Ectodermal cell (in vitro differentiated cells): ENCODE measurements around the gene RBMS1.

ENCODE experiments used
- H3K27ac ChIP-seq: 2 replicates; pipeline ENCODE4 v1.7.0; 2013; ENCODE audit warnings: mild to moderate bottlenecking, low read depth, low read length; ENCODE audit not compliant: insufficient read depth, poor library complexity, severe bottlenecking
- H3K27me3 ChIP-seq: 2 replicates; pipeline ENCODE4 v1.7.0; 2013; ENCODE audit warnings: mild to moderate bottlenecking, low read length; ENCODE audit not compliant: insufficient read depth, control insufficient read depth, poor library complexity, severe bottlenecking
- H3K36me3 ChIP-seq: one replicate; pipeline ENCODE4 v1.7.0; 2013; ENCODE audit warnings: low read length; ENCODE audit not compliant: control insufficient read depth, insufficient read depth
- H3K4me1 ChIP-seq: one replicate; pipeline ENCODE4 v1.7.0; 2013; ENCODE audit warnings: low read length; ENCODE audit not compliant: control insufficient read depth, insufficient read depth
- H3K4me3 ChIP-seq: 2 replicates; pipeline ENCODE4 v1.7.0; 2013; ENCODE audit warnings: low read depth, low read length, control low read depth; ENCODE audit not compliant: insufficient read depth
- H3K9me3 ChIP-seq: 2 replicates; pipeline ENCODE4 v1.7.0; 2013; ENCODE audit warnings: mild to moderate bottlenecking, low read length, moderate library complexity; ENCODE audit not compliant: control insufficient read depth
- WGBS, 2 experiments: methylation state at CpG; one replicate each; pipeline ENCODE4 v1.1.7; 2013; ENCODE audit warnings: missing lambda C conversion rate in 2 of 2; 5-methylcytosine and 5-hydroxymethylcytosine counted together

RBMS1 gene

DNA sequence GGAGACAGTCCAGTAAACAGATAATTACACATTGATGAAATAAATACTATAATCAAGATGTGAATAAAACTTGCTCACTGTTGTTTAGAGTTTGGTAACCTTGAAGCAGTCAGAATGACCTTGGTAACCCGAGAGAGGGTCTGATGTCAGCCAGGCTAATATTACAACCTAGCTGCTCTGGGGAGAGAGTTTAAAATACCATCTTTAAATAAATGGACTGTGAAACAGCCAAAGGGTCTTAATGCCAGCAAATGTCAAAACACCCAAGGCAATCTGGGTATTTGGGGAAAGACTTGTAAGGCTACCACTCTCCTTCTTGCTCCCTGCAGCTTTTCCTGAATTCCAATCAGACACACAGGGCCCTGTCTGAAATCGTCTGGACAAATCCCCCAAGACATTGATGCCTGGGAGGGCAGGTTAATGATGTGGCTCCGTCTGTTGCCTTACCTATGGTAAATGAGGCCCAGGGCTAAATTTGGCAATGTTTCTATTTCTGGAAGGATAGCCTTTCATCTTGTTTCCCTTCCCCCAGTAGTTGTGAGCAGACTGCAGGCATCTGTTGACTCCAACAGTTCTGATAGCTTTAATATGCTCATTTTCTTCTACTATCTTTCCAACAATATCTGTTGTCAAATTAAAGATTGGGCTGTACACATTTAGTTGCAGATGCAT, 250.6 kb downstream of the RBMS1 start:
- H3K27ac ChIP-seq, result no peak overlapping the region
- no peaks in the 10 kb centered on the region for H3K9me3 ChIP-seq
- H3K4me1 ChIP-seq, result no peaks in the 10 kb centered on the region
- no peaks in the 10 kb centered on the region for H3K27me3 ChIP-seq
- H3K36me3 ChIP-seq, result no peaks in the 10 kb centered on the region
- WGBS, 2 experiments, result 79 to 82% methylated on average over 3 of the region's 3 CpGs
- H3K4me3 ChIP-seq, result no peak overlapping the region

DNA sequence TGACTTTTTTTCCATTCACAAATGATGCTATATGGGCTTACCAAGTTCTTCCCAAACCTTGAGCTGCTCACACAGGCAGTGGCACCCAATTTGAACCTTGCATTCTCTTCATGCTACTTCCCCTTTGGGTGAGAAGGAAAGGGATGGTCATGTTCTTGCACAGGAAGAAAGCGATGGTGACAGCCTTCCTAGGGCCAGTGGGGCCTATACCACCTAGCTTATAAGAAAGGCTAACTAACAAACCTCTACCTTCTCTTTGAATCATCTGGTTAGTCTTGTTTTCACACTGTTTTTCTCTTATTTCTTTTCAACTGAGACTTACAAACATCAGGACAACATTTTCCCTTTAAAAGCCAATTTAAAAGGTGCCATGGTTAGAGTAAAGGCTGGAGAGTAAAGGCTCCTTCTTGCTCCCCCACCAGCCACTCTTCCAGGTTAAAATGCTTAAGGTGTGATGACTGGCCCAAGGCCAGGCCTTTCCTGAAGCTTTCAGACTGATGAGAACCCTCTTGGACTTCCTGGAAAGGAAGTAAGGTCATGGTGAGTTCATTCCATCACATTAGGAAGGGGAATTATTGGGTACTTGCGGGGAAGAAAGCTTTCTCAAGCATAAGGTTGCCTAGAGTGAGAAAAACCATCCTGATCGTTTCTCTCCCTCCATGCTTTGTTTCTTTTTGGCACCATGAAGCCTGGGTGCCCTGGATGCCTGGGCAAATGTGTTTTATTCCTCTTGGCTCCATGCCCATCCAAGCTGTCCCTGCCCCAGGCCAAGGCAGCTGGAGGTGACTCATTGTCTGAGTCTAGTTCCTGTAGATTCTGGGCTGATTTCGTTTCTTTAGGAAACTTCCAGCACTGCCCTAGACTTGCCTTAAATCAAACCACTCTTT, 252.1 kb downstream of the RBMS1 start:
- H3K4me1 ChIP-seq, result no peaks in the 10 kb centered on the region
- H3K9me3 ChIP-seq, result no peaks in the 10 kb centered on the region
- H3K36me3 ChIP-seq, result no peaks in the 10 kb centered on the region
- no peak overlapping the region for H3K27ac ChIP-seq
- no peaks in the 10 kb centered on the region for H3K27me3 ChIP-seq
- H3K4me3 ChIP-seq, result no peak overlapping the region
- WGBS, 2 experiments, result 92% methylated on average over 4 of the region's 4 CpGs

DNA sequence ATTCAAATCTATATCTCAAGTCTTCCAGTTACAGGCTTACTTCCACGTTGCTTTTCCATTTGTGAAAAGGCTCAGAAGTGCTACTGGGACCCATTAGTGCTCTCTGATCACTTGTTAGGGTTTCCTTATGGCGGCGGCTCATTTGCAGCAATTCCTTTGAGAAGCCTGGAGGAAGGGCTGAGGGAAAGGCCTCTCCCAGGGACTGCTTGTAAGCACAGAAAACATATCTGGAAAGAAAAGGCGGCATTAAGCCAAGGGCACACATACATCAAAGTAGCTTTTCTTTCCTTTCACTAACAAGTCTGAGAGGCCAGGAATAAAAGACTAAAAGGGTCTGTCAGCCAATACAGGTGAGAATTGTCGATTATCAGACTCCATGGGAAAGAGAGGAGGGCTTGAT, 254.2 kb downstream of the RBMS1 start:
- H3K4me3 ChIP-seq, result no peak overlapping the region
- no peaks in the 10 kb centered on the region for H3K27me3 ChIP-seq
- H3K36me3 ChIP-seq, result no peaks in the 10 kb centered on the region
- WGBS, 2 experiments, result 86 to 87% methylated on average over 5 of the region's 5 CpGs
- H3K9me3 ChIP-seq, result no peaks in the 10 kb centered on the region
- H3K4me1 ChIP-seq, result no peaks in the 10 kb centered on the region
- no peak overlapping the region for H3K27ac ChIP-seq

DNA sequence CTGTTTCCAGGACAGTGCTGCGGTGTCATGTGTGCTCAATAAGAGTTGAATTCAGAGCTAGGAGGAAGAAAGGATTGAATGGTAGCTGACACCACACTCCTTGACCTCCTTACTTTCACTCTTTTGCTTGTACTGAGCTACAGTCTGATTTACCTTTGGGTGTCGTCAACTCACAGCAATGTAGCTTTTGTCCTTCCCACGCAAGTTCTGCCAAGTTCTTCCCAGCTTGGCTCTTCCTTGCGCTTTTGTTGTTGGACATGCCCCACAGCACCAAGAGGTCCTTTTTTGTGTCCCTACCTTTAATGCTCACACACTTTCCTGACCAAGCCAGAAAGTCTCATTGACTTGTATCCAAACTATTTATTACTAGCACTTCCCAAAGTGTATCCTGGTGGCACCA, 255.2 kb downstream of the RBMS1 start:
- no peaks in the 10 kb centered on the region for H3K27me3 ChIP-seq
- H3K9me3 ChIP-seq, result no peaks in the 10 kb centered on the region
- WGBS, 2 experiments, result 94 to 96% methylated on average over 4 of the region's 4 CpGs
- H3K36me3 ChIP-seq, result no peaks in the 10 kb centered on the region
- no peaks in the 10 kb centered on the region for H3K4me1 ChIP-seq
- H3K4me3 ChIP-seq, result no peak overlapping the region
- no peak overlapping the region for H3K27ac ChIP-seq

DNA sequence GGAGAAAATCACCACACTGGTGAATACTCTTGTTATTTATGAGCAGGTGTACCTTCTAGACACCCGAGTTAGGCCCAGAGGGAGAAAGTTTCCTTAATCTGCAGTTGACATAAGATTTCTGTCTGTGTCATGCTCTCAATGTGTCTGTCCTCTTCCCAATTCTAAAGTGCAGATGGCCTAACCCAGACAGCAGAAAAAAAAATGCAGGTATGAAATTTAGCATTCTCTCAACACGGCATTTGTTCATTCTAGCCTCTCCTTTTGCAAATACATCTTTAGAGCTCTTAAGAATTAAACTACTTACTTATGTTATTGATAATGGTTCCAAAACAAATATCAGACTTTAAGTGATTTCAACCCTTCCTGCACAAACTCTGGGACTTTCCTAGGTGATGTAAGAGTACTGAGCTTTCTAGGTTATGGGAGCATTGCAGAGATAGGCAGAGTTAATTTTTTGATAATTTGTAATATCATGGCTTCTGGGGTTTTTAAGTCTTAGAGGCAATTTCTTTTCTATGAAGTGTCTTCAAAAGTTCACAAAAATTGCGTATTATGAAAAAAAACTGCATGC, 260.6 kb downstream of the RBMS1 start:
- Histone ChIP-seq H3K9me3 (no peaks in the 10 kb centered on the region), H3K4me3 (no peak overlapping the region), H3K36me3 (no peaks in the 10 kb centered on the region), H3K27me3 (no peaks in the 10 kb centered on the region), H3K4me1 (peaks cover 2% of the 10 kb centered on the region), H3K27ac (no peak overlapping the region)
- 91 to 94% methylated on average over 2 to 3 of the region's 3 CpGs for WGBS, 2 experiments

DNA sequence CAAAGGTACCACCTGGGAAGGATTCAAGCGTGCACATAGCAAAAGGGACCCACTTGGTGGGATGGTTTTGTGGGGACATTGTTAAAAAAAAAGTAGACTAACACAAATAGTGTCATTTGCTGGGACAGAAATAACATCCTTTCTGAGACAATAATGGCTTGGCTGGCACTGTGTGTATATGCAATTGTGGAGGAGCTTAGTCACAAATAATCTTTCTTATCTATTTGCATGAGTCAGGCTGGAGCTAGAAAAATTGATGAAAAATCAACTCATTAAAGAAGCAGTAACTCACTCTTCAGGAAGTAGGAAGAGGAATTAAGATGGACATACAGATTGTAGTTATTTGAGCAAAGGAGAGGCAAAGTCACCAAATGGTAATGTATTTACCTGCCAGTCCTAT, 264.0 kb downstream of the RBMS1 start:
- Histone ChIP-seq H3K4me3 (no peak overlapping the region), H3K4me1 (peaks cover 4% of the 10 kb centered on the region), H3K27ac (no peak overlapping the region), H3K9me3 (no peaks in the 10 kb centered on the region), H3K27me3 (no peaks in the 10 kb centered on the region), H3K36me3 (no peaks in the 10 kb centered on the region)
- WGBS, 2 experiments, result 90 to 95% methylated on average over 1 of the region's 1 CpG

DNA sequence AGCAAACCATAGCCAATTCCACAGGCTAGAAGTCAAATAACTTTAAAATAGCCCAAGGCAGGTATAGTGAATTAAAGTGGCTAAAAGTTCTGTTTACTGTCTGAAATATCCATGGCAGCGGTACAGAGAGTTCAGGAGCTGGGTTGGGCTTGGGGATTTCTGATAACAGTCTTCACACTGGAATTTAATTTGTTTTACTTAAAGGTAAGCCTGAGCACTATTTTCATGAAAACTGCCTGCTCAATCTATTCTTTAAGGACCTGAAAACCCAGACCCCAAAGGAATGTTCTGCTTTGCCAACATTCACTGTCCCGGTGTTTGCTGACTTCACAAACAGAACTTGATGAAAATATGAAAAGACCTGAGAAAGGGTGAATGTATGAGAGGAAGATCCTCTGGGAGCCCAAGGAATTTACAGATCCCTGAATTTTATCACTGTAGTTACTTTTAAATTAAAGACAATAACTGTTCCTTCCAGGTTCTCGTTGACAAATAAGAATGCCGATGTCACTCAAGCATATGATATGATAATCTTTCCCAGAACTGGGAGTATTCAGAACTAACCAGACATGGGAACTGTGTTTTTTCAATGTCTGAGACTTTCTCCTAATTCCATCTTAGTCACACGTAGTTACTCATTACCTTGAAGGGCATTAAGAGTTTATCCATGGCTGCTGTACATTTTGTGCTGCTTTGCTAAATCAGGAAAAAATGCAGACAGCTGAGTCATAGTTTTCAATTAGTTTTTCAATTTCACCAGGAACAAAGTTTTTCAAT, 265.3 kb downstream of the RBMS1 start:
- Histone ChIP-seq H3K4me1 (peaks cover 4% of the 10 kb centered on the region), H3K9me3 (no peaks in the 10 kb centered on the region), H3K4me3 (no peak overlapping the region), H3K27me3 (no peaks in the 10 kb centered on the region), H3K27ac (no peak overlapping the region), H3K36me3 (no peaks in the 10 kb centered on the region)
- WGBS, 2 experiments, result 92 to 93% methylated on average over 5 of the region's 5 CpGs

DNA sequence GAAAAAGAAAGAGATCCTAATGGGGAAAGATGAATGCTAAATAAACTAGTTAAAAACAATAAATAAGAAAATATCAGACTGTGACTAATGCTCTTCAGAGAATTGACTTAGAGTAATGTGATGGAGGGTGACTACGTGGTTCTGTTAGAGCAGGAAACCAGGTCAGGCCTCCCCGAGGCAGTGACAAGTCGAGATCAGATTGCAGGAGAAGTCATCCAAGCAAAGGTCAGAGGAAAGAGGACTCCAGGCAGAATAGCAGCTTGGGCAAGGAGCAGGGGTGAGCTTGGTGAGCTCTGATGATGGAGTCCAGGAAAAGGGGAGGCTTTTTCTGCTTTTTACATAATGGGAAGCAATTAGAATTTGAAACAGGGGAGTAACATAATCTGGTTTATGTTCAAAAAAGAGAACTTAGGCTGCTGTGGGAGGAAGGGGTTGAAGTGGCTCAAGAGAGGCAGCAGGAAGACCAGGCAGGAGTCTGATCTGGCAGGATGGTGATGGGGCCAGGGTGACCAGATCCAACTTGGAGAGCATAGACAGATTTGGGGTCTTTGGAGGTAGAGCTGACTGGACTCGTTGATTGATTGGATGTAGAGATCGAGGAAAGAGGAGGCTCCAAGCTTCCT, 266.2 kb downstream of the RBMS1 start:
- Histone ChIP-seq H3K36me3 (no peaks in the 10 kb centered on the region), H3K27me3 (no peaks in the 10 kb centered on the region), H3K9me3 (no peaks in the 10 kb centered on the region), H3K4me3 (no peak overlapping the region), H3K4me1 (peaks cover 4% of the 10 kb centered on the region), H3K27ac (no peak overlapping the region)
- 87 to 90% methylated on average over 5 of the region's 5 CpGs for WGBS, 2 experiments

DNA sequence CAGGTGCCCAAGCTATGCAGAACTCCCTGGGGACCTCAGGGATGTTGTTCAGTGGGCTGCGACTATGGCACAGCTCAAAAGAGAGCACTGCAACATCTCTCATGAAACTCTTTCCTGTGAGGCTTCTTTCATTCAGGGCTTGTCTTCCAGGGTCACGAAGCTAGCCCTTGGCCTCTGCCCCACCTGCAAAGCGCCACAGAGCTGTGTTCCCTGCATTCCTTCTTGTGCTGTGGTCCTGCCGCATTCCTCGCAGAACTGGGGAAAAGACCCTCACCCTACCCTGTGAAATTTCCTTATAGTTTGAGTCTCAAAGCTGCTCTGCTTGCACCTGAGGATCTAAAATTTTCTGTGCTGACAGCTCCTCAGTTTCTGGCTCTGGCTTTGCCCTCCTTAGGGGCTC, 267.2 kb downstream of the RBMS1 start:
- peaks cover 4% of the 10 kb centered on the region for H3K4me1 ChIP-seq
- no peaks in the 10 kb centered on the region for H3K36me3 ChIP-seq
- WGBS, 2 experiments, result 85% methylated on average over 5 of the region's 5 CpGs
- no peaks in the 10 kb centered on the region for H3K9me3 ChIP-seq
- H3K4me3 ChIP-seq, result no peak overlapping the region
- no peak overlapping the region for H3K27ac ChIP-seq
- H3K27me3 ChIP-seq, result no peaks in the 10 kb centered on the region
